ENCODE data around the gene MAX.

The MAX gene, protein sequence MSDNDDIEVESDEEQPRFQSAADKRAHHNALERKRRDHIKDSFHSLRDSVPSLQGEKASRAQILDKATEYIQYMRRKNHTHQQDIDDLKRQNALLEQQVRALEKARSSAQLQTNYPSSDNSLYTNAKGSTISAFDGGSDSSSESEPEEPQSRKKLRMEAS

GRCh38 chr14:65102441-65103149 lies at the start of gene MAX:
Gene MAX (minus strand): TSS chr14:65102517. CDS start chr14:65102339, 178 bp downstream.
- DNase-seq: peak; percentile 96

DNA sequence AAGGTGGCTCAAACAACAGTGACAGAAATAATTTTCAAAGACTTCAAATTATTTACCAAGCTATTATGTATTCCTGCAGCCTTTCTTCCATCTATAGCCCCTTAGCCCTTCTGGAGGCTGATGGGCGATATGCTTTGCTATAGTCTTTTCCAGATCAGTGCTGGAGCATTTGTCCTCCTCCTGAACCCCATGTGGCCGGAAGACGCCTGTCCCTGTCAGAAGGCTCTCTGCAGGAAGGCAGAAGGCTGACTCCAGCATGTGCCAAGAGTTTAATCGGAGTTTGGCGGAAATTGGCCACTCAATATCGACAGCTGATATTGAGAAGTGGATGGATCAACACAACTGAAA lies 49.3 kb upstream of the MAX start:
- DNase-seq: no peak

- DNase-seq: no peak
Observed at GRCh38 chr14:65150898-65151608, 48.7 kb upstream of the MAX start.

DNA sequence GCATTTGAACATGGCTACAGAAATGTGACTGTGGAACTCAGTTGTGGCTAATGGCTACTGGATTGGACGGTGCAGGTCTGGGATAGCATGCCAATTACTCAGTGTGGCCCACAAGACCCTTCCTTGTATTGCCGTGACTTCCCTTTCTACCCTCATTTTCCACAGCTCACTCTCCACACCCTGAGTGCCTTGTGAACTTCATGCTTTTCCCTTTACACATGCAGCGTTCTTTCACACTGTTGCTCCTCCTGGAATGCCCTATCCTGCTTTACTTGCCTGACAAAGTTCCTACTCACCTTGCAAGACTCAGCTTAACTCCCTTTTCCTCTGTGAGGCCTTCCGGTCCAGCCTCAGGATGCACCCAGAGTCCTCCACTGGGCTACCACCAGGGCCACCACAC lies 46.8 kb upstream of the MAX start:
- no peak for DNase-seq

DNA sequence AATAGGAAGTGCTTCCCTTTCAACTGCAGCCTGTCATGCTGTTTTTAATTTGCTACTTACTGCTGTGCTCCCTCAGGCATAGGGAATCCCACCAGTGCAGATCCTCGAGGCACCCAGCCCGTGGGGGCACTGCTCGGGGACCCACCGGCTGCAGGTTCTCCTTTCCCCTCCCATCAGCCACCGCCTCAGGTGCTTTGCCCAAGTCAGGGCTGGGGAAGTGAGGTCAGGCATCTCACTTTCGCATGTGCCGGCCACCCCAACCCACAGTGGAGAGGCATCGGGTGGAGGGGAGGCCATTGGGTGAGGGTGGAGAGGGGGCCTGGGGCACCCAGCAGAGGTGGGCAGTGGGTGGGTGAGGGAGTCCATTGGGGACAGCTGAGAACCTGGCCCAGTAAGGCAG lies 41.9 kb upstream of the MAX start:
- no peak for DNase-seq

DNA sequence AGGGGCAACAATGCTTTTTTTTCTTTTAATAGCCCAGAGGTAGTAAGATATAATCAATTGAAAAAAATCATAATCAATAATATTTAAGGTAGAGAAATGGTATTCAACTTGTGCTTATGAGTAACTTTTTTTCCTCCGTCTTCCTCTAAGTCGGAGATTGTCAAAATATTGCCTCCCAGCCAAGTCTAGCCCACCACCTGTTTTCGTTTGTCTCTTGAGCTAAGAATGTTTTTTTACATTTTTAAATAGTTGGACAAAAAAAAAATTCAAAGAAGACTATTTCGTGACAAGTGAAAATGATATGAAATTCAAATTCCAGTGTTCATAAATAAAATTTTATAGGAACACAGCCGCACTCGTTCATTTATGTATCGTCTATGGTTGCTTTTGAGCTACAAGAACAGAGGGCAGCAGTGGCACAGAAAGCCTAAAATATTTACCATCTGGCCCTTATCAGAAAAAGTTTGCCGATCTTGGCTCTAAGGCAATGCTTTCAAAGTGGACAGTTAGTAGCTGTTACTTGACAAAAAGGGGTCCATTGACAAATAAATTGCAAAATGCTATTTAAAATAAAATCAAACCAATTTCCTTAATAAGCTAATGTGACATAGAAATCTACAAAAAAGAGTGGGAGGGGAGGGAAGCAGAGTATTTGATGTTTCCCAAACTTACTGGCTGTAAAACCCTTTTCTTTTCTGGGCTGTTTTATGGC lies 40.8 kb upstream of the MAX start:
- no peak for DNase-seq

GRCh38 chr14:65142429-65142828 lies 40.1 kb upstream of the MAX start:
- DNase-seq: no peak

- no peak for DNase-seq
Observed at GRCh38 chr14:65141523-65141922, 39.2 kb upstream of the MAX start.

- no peak for DNase-seq
Observed at GRCh38 chr14:65137648-65138307, 35.5 kb upstream of the MAX start.

GRCh38 chr14:65134651-65135579 lies 32.6 kb upstream of the MAX start:
- DNase-seq: no peak

- no peak for DNase-seq
Observed at GRCh38 chr14:65132855-65133254, 30.5 kb upstream of the MAX start.

DNA sequence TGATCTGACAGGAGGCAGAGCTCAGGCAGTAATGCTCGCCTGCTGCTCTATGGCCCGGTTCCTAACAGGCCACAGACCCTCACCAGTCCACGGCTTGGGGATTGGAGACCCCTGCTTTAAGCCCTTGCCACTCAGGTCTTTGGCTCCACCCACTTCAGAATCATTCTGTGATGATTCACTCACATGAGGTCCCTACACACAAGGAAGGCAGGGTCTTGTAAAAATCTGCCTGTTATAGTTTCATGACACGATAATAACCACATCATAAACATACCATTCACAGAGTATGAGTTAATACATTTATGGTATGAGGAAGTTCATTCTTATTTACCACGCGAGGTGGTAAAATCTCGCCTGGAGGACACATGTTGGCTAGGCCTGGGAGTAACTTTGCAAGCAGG lies 29.0 kb upstream of the MAX start:
- no peak for DNase-seq

GRCh38 chr14:65128096-65128495 lies 25.8 kb upstream of the MAX start:
- no peak for DNase-seq

GRCh38 chr14:65117769-65118745 lies 15.7 kb upstream of the MAX start:
- no peak for DNase-seq

- DNase-seq: no peak
Observed at GRCh38 chr14:65115615-65116014, 13.3 kb upstream of the MAX start.

GRCh38 chr14:65110525-65110924 lies 8.2 kb upstream of the MAX start:
- DNase-seq: no peak

DNA sequence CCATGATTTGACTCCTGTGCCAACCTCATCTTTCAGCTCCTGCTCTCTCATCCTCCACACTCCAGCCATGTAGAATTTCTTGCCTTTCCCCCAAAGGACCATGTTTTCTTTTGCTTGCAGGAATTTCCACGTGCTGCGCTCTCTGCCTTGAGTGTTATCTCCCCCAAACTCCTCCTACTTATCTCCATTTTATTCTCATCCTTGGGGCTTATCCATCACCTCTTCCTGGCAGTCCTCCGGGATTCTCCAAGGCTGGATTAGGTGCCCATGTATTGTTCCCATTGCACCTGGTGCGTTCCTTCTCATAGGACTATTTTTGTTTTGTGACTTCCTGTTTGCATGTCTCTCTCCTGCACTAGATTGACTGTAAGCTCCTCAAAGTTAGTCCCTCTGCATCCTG lies 7.0 kb upstream of the MAX start:
- no peak for DNase-seq

DNA sequence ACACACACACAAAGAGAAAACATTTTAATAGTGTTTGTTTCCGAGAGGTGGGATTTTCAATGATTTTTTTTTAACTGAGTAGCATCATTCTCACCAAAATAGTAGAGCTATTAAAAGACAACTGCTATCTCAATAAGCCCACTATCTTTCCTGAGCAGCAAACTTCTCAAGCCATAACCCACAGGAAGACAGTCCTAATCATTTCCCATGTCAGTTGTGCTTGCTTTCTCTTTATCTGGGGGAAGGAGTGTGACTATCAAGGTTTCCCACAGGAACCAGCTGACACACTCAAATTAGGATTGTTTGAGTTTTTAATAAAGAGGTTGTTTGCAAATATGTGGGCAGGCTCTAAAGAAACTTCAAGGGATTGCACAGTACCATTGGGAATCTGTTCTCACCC lies 4.9 kb upstream of the MAX start:
- DNase-seq: no peak

- DNase-seq: no peak
Observed at GRCh38 chr14:65106736-65107135, 4.4 kb upstream of the MAX start.

DNA sequence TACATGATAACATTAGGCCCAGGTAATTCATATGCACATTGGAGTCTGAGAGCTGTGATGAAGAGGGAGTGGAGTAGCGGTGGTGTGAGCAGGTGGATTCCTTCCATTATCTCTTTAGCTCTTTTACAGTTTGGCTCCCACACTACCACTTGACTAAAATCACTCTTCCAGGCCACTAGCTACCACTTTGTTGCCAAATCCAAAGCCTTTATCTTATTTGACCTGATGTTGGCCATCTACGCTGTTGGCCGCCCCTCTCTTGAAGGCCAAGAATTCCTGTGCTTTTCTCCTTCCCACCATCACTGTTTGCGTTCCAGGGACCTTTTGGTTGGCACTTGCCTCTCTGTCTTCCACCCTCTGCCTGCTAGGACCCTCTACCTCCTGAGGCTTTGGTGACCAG lies 4.0 kb upstream of the MAX start:
- no peak for DNase-seq

GRCh38 chr14:65104791-65105190 lies 2.5 kb upstream of the MAX start:
- DNase-seq: no peak

Data from activated T-cell treated with anti-CD3 and anti-CD28 coated beads for 4 hours (primary cell).